Adipocyte (in vitro differentiated cells): ENCODE results near the gene NAT9.

Experiments
- DNase-seq: peaks from one replicate; pipeline ENCODE4 v3.0.0-alpha.2; 2015; ENCODE audit warnings: low read depth
- H3K27me3 ChIP-seq: replicated peaks from 2 replicates; pipeline ENCODE4 v1.7.0; 2013; ENCODE audit warnings: mild to moderate bottlenecking, low read length, moderate library complexity; ENCODE audit not compliant: control insufficient read depth, insufficient read depth
- H3K36me3 ChIP-seq: 2 replicates; pipeline ENCODE4 v1.7.0; 2013; ENCODE audit warnings: low read length, mild to moderate bottlenecking, moderate library complexity; ENCODE audit not compliant: control insufficient read depth, insufficient read depth, severe bottlenecking
- H3K4me1 ChIP-seq: 2 replicates; pipeline ENCODE4 v1.7.0; 2013; ENCODE audit warnings: mild to moderate bottlenecking, low read length, moderate library complexity; ENCODE audit not compliant: control insufficient read depth, insufficient read depth
- H3K4me3 ChIP-seq: 2 replicates; pipeline ENCODE4 v1.7.0; 2013; ENCODE audit warnings: mild to moderate bottlenecking, low read length, moderate library complexity
- H3K9ac ChIP-seq: 2 replicates; pipeline ENCODE4 v1.7.0; 2013; ENCODE audit warnings: mild to moderate bottlenecking, low read length, moderate library complexity
- H3K9me3 ChIP-seq: 2 replicates; pipeline ENCODE4 v1.7.0; 2013; ENCODE audit warnings: mild to moderate bottlenecking, low read length, moderate library complexity; ENCODE audit not compliant: control insufficient read depth

The NAT9 gene

DNA sequence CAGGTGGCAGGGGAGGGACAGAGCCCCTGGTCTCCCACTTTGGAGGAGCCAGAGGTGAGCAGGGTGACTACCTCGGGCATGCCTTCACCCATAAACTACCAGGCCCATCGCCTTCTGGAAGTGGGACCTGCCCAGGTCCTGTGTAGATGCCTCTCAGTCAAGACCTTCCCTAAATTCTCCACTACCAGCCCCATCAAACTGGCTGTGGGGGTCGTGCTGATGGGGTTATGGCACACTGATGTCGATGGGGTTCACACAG is 44.9 kb downstream of the NAT9 start:
- peaks cover 3% of the 10 kb centered on the region for H3K4me1 ChIP-seq
- H3K9ac ChIP-seq = no peak overlapping the region
- H3K36me3 ChIP-seq = no peaks in the 10 kb centered on the region
- no peak overlapping the region for H3K4me3 ChIP-seq
- DNase-seq = no peak
- peaks cover 59% of the 10 kb centered on the region for H3K27me3 ChIP-seq
- no peaks in the 10 kb centered on the region for H3K9me3 ChIP-seq

DNA sequence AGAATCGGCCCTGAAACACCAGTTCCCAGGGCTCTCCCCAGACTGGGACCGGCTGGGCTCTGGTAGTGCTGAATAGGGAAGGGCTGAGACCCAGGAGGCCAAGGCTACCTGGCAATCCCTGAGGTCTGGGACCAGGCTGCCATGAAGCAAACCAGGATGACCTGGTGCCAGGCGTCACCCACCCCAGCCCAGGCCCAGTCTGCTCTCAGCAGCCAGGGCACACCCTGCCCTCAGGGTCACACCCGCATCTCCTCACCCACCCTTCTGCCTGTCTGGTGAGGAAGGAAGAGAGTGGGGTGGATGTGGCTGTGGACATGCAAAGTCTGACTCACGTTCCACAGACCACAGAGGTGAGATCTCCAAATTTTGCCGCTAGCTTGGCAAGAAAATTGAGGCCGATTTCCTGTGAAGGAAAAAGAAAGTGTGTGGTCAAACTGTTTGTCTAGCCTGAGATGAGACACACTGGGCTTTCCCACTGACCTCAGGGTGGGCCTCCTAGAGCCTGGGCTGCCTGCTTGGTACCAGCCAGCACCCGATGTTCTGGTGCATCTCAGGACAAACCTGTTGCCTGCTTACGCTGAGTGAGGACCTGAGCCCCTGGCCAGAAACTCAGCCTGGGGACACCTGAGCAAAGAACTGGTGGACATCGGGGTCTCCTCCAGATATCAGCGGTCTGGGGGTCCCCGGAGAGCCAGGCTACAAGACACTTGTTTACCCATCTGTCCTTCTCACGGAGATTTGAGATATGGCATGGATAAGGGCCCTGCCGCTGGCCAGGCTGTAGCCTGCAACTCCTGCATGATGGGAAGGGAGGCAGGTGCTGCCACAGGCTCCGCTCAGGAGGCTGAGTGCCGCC is 45.4 kb downstream of the NAT9 start:
- no peaks in the 10 kb centered on the region for H3K36me3 ChIP-seq
- H3K9me3 ChIP-seq = no peaks in the 10 kb centered on the region
- DNase-seq = no peak
- H3K9ac ChIP-seq = no peak overlapping the region
- peaks cover 53% of the 10 kb centered on the region for H3K27me3 ChIP-seq
- H3K4me3 ChIP-seq = no peak overlapping the region
- no peaks in the 10 kb centered on the region for H3K4me1 ChIP-seq

DNA sequence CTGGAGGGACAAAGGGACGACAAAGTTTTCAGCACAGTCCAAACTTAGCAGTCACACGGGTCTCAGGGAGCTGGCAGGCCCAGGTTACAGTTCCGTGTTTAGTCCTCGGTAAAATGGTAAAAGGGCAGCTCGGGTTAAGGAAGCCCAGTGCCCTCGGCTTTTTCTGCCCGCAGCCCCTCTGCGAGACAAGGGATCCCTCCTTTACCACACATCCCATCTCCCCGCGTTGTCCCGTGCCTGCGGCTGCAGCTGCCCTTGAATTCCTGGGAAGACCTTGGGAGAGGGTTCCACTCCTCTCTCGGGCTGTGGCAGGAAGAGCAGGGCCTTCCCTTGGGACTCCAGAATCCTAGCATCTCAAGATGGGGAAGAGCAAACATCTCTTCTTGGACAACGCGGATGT is 46.3 kb downstream of the NAT9 start:
- Histone ChIP-seq H3K27me3 (peaks cover 45% of the 10 kb centered on the region), H3K4me1 (no peaks in the 10 kb centered on the region), H3K4me3 (no peak overlapping the region), H3K9ac (no peak overlapping the region), H3K9me3 (no peaks in the 10 kb centered on the region), H3K36me3 (no peaks in the 10 kb centered on the region)
- DNase-seq = no peak

DNA sequence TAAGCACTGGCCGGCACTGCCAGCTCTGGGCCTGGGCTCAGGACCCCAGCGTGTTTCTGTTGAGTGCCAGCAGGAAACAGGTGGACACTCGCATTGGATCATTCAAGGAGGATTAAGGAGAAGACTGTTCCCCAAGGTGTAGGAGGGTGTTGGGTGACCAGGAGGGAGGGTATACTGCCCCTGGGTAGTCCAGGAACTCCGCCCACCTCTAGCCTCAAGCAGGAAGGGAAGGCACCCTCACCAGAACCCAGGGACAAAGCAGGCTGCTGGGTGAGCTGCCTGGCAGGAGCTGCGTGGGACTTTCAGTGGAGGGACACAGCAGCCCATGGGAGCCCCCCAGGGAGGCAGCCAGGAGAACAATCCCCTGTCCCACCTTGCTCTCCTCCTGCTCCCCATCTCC is 46.8 kb downstream of the NAT9 start:
- H3K9me3 ChIP-seq = no peaks in the 10 kb centered on the region
- H3K27me3 ChIP-seq = peaks cover 42% of the 10 kb centered on the region
- DNase-seq = no peak
- H3K36me3 ChIP-seq = no peaks in the 10 kb centered on the region
- H3K4me1 ChIP-seq = no peaks in the 10 kb centered on the region
- no peak overlapping the region for H3K9ac ChIP-seq
- H3K4me3 ChIP-seq = no peak overlapping the region

DNA sequence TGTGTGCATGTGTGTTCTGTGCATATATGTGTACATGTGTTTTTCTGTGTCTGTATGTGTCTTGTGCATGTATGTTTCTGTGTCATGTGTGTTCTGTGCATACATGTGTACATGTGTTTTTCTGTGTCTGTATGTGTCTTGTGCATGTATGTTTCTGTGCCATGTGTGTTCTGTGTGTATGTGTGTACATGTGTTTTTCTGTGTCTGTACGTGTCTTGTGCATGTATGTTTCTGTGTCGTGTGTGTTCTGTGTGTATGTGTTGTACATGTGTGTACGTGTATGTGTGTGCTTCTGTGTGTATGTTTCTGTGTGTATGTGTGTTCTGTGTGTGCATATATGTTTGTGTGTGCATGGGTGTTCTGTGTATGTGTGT is 47.5 kb downstream of the NAT9 start:
- Histone ChIP-seq H3K27me3 (peaks cover 40% of the 10 kb centered on the region), H3K9ac (no peak overlapping the region), H3K9me3 (no peaks in the 10 kb centered on the region), H3K4me3 (no peak overlapping the region), H3K36me3 (no peaks in the 10 kb centered on the region), H3K4me1 (no peaks in the 10 kb centered on the region)
- no peak for DNase-seq

DNA sequence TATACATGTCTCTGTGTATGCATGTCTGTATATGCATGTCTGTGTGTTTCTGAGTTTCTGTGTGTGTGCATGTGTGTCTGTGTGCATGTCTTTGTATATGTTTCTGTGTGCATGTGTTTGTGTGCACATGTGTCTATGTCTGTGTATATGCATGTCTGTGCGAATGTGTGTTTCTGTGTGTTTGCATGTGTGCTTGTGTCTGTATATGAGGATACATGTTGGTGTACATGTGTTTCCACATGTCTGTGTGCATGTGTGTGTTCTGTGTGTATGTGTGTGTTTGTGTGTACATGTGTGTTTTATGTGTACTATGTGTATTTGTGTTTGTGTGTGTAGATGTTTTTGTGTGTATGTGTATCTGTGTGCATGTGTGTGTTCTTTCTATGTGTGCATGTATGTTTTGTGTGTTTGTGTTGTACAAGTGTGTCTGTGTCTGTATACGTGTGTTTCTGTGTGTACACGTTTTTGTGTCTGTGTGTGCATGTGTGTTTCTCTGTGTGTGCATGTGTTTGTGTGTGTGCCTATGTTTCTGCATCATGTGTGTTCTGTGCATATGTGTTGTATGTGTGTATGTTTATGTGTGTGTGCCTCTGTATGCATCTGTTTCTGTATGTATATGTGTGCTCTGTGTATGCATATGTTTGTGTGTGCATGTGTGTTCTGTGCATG is 48.0 kb downstream of the NAT9 start:
- DNase-seq = no peak
- H3K27me3 ChIP-seq = peaks cover 35% of the 10 kb centered on the region

DNA sequence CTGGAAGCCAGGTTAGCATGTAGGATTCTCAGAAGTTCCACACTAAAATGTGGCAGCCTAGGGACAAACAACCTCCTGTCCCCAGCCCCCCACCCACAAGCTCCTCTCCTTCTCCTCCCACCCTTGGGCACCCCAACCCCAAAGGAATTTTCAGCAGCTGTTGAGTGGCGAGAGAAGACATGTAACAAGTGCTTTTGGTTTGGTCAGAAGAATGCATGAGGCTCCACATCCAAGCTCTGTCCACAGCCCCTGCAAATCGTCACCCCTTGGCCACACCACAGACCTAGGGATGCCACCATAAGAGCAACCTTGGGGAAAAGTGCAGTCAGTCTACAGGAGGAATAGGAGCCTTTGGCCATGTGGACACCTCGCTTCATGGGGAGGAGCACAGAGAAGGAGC is 51.0 kb downstream of the NAT9 start:
- Histone ChIP-seq H3K9ac (no peak overlapping the region), H3K4me1 (no peaks in the 10 kb centered on the region), H3K27me3 (peaks cover 32% of the 10 kb centered on the region), H3K9me3 (peaks cover 6% of the 10 kb centered on the region), H3K4me3 (no peak overlapping the region), H3K36me3 (no peaks in the 10 kb centered on the region)
- no peak for DNase-seq

More for the DNA sequence above, 48.0 kb downstream of the NAT9 start:
- Histone ChIP-seq H3K4me1 (no peaks in the 10 kb centered on the region), H3K9ac (no peak overlapping the region), H3K36me3 (no peaks in the 10 kb centered on the region), H3K9me3 (no peaks in the 10 kb centered on the region), H3K4me3 (no peak overlapping the region)

DNA sequence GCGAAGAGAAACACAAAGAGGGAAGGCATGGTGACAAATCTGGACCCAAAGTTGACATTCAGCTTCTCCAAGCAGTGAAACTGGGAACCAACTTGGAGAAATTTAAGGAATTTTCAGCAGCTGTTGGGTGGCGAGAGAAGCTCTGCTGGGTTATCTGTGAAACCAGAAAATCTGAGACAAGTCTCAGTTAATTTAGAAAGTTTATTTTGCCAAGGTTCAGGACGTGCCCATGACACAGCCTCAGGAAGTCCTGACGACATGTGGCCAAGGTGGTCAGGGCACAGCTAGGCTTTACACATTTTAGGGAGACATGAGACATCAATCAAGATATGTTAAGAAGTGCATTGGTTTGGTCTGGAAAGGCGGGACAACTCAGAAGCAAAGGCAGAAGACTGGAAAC is 52.3 kb downstream of the NAT9 start:
- no peak for DNase-seq
- H3K4me1 ChIP-seq = no peaks in the 10 kb centered on the region
- peaks cover 27% of the 10 kb centered on the region for H3K27me3 ChIP-seq
- H3K4me3 ChIP-seq = no peak overlapping the region
- no peak overlapping the region for H3K9ac ChIP-seq
- no peaks in the 10 kb centered on the region for H3K36me3 ChIP-seq
- peaks cover 6% of the 10 kb centered on the region for H3K9me3 ChIP-seq

DNA sequence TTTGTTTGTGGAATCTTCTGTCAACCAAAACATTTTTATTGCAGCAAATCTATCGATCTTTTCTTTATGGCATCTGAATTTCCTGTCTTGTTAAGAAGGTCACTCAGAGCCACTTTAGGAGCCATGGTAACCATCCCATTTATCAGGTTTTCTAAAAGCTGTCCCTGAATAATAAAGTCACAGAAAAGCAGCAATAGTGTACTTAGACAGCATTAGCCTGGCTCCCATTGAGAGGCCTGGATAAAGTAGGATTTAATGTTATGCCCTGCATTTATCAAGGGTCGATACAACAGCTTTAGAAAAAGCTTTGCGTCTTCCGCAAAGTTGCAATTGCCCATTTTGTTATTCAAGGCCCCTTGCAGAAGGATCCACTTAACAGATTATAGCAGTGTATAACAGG is 53.4 kb downstream of the NAT9 start:
- H3K27me3 ChIP-seq = peaks cover 31% of the 10 kb centered on the region
- no peak for DNase-seq
- H3K9ac ChIP-seq = no peak overlapping the region
- H3K4me3 ChIP-seq = no peak overlapping the region
- H3K36me3 ChIP-seq = no peaks in the 10 kb centered on the region
- peaks cover 6% of the 10 kb centered on the region for H3K9me3 ChIP-seq
- no peaks in the 10 kb centered on the region for H3K4me1 ChIP-seq
